Glomerular endothelial cell (primary cell): ENCODE measurements around the gene ABHD8. TPM values are rescaled to one million over a fixed set of nuclear protein-coding genes. Genes with fewer than 3 reads are reported as not detected.

Source experiments
- DNase-seq: peaks from one replicate; pipeline ENCODE4 v3.0.0-alpha.2; 2011; ENCODE audit warnings: low read depth, low spot score; ENCODE audit errors: extremely low read depth
- total RNA-seq: library from RNA; depleted of rRNA; stranded (reverse); fragments of >200 nt; gene quantifications from 2 replicates; pipeline ENCODE4 v1.2.3, GENCODE V29; 2015

Gene ABHD8
- total RNA-seq, 1 donor from 2014 or later = 9.3 TPM

GRCh38 chr19:17266975-17267788 is 36.0 kb downstream of the ABHD8 start, which contains the start of gene BABAM1:
Gene BABAM1, plus strand, starts transcription at chr19:17267443. Its CDS starts 1,364 bp downstream, at chr19:17268807.
- DNase-seq = peak; percentile 99

- DNase-seq = no peak
Observed at GRCh38 chr19:17266589-17266974, 36.6 kb downstream of the ABHD8 start.

GRCh38 chr19:17266026-17266425 is 37.2 kb downstream of the ABHD8 start:
- no peak for DNase-seq

GRCh38 chr19:17264641-17264979 is 38.6 kb downstream of the ABHD8 start, which contains the start of gene USHBP1:
Gene USHBP1, minus strand, starts transcription at chr19:17264745. Its CDS starts 446 bp downstream, at chr19:17264299.
- no peak for DNase-seq

GRCh38 chr19:17263712-17264640 is 39.2 kb downstream of the ABHD8 start:
- no peak for DNase-seq

GRCh38 chr19:17262557-17262956 is 40.7 kb downstream of the ABHD8 start:
- DNase-seq = no peak

- DNase-seq = no peak
Observed at GRCh38 chr19:17260842-17261325, 42.3 kb downstream of the ABHD8 start.

- no peak for DNase-seq
Observed at GRCh38 chr19:17259934-17260333, 43.3 kb downstream of the ABHD8 start.

- no peak for DNase-seq
Observed at GRCh38 chr19:17259118-17259780, 44.0 kb downstream of the ABHD8 start.

- DNase-seq = no peak
Observed at GRCh38 chr19:17256130-17256529, 47.1 kb downstream of the ABHD8 start.

GRCh38 chr19:17255150-17255621 is 48.0 kb downstream of the ABHD8 start:
- no peak for DNase-seq

- no peak for DNase-seq
Observed at GRCh38 chr19:17254636-17255035, 48.6 kb downstream of the ABHD8 start.

- no peak for DNase-seq
Observed at GRCh38 chr19:17249887-17250548, 53.2 kb downstream of the ABHD8 start.

- DNase-seq = no peak
Observed at GRCh38 chr19:17248011-17248776, 55.0 kb downstream of the ABHD8 start.

- no peak for DNase-seq
Observed at GRCh38 chr19:17246681-17247425, 56.4 kb downstream of the ABHD8 start.

- no peak for DNase-seq
Observed at GRCh38 chr19:17245535-17245984, 57.7 kb downstream of the ABHD8 start, which contains the start of gene NR2F6. Gene NR2F6, minus strand, starts transcription at chr19:17245919. Its CDS starts 699 bp downstream, at chr19:17245220.

- no peak for DNase-seq
Observed at GRCh38 chr19:17244618-17245534, 58.3 kb downstream of the ABHD8 start.
